Measurements from ENCODE around the gene COL6A2. TPM values are rescaled to one million over a fixed set of nuclear protein-coding genes. Genes with fewer than 3 reads are reported as not detected.

The COL6A2 gene
- total and polyA plus RNA-seq, 10 of the 15 experiments (the other 5 are each of a cell fraction or from before 2014, with no cell fraction given): 0.16 to 1.3 (median 0.34) TPM; not detected in 7

DNA sequence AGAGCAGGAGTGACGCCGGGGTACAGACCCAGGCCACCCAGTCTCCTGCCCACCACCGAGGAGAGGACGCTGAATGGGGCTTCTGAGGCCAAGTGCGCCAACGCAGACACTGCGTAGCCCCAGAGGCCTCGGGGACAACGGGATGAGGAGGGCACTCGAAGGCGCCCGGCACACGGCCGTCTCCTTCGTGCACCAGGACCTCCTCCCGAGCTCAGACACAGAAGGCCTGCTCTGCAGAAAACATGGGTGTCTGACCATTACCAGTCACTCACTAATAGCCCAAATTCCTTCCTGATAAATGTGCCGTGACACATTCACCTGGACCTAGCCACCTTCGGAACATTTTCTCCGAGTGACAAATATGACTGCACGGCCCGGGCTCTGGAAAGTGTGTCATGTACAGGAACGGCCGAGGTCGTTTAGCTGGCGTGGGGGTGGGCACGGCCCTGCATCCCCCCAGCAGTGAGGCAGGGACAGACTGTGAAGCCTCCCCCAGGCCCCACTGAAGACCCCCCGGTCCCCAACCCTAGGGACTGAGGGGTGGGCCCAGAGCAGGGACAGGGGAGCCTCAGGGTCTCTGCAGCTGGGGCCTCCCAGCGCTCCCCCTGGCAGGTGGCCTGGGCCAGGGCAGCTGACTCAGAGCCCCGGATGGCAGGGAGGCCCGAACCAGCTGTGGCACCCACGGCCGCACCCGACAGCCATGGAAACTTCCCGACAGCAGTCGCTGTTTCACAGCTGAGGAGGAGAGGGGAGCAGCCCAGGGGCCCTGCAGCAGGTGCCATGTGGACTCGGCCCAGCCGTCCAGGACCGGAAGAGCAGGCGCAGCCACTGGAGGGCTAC lies 16.7 kb upstream of the COL6A2 start:
- Histone ChIP-seq H3K36me3 (ENCODE audit: control insufficient read depth in 2 of 2, insufficient read depth in 2 of 2, low read length in 1 of 2) (no peaks in the 10 kb centered on the region), H3K9ac (ENCODE audit: control insufficient read depth, insufficient read depth, low read length) (no peak overlapping the region), H3K4me2 (ENCODE audit: control insufficient read depth, insufficient read depth) (no peak overlapping the region), H3K79me2 (ENCODE audit: control insufficient read depth, insufficient read depth, low read length) (no peaks in the 10 kb centered on the region), H2AFZ (ENCODE audit: control insufficient read depth, low read depth, low read length) (no peak overlapping the region), H4K20me1 (ENCODE audit: control insufficient read depth, insufficient read depth) (no peaks in the 10 kb centered on the region), H3K27me3 (replicated peaks in 1 of 2; ENCODE audit: control insufficient read depth in 2 of 2, insufficient read depth in 2 of 2, low read length in 1 of 2) (no peaks in the 10 kb centered on the region), H3K9me3 (replicated peaks; ENCODE audit: control insufficient read depth, insufficient read depth, low read length) (no peaks in the 10 kb centered on the region; the same call in 2 of the 3 replicates), H3K4me1 (ENCODE audit: control insufficient read depth, insufficient read depth, low read length) (no peaks in the 10 kb centered on the region), H3K27ac (ENCODE audit: control insufficient read depth, insufficient read depth) (no peak overlapping the region), H3K4me3 (no peak overlapping the region)
- no TSS peak for BruUV-seq (replicated peaks)
- intact Hi-C loops (cut with micrococcal nuclease; ENCODE audit: unreplicated experiment) (no loop called here), in situ Hi-C loops (cut with MboI) (no loop called here)
- WGBS (ENCODE audit: insufficient coverage, insufficient replicate concordance, low lambda C conversion rate, missing lambda C conversion rate): 33% methylated on average over 39 of the region's 39 CpGs
- ATAC-seq (no peak), DNase-seq (ENCODE audit: low read depth, low spot score) (no peak), FAIRE-seq (no peak)
- ChIA-PET SMC1A (ENCODE audit: uncharacterized antibody, unreplicated experiment) (no interaction called here), CTCF (no interaction called here), RAD21 (ENCODE audit: unreplicated experiment) (no interaction called here), POLR2A (no interaction called here)
- TF ChIP-seq RCOR1 (conservative IDR thresholded peaks at IDR 0.05; ENCODE audit: low read depth, low read length) (no peak), CEBPB (IDR thresholded peaks at IDR 0.05; ENCODE audit: borderline replicate concordance in 1 of 2, low read depth in 2 of 2, low read length in 2 of 2) (no peak)

DNA sequence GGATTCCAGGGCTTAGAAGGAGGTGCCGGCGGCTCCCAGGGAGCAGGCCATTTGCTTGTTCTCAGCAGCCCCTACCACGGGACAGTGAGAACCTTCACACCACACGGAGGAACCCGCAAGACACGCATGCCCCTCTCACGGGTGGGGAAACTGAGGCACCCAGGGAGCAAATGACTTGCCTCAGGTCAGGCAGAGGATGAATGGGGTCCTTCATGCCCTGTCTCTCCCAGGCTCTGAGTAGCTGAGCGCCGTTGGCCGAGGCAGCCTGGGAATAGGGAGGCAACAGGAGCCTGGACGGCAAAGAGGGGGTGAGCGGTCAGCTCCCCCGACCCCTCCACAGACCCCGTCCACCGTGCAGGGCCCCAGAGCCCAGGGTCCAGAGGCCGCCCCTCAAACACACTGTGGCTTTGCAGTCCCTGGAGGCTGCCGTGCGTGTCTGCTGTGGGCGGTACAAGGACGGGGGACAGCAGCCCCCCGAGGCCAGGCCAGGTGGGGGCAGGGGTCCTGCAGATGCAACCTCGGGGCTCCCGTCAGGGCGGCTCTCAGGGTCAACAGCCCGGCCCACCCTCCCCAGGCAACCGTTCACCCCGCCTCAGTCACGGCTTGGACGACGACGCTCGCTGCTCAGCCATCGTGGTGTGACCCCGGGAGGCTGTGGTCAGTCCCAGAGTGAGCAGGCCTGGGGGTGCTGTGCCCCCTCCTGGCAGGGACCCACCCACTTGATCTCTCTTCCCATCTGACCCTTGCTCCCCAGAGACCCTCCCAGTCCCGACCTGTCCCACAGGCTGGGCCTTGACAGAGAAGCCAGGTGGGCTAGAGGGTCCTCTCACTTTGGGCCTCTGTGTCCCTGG lies 15.8 kb upstream of the COL6A2 start:
- in situ Hi-C loops (cut with MboI): no loop called here

More for the DNA sequence above, 15.8 kb upstream of the COL6A2 start:
- intact Hi-C loops (cut with micrococcal nuclease; ENCODE audit: unreplicated experiment): no loop called here
- ChIA-PET SMC1A (ENCODE audit: uncharacterized antibody, unreplicated experiment) (no interaction called here), CTCF (no interaction called here), RAD21 (ENCODE audit: unreplicated experiment) (no interaction called here), POLR2A (interaction anchor here (0.6 kb wide), 1 partner anchor 8 kb away, joined by 3 read pairs; no protein-coding TSS in a partner anchor)
- no peak overlapping the region for H3K4me2 ChIP-seq (ENCODE audit: control insufficient read depth, insufficient read depth)
- no peaks in the 10 kb centered on the region for H3K27me3 ChIP-seq (replicated peaks in 1 of 2; ENCODE audit: control insufficient read depth in 2 of 2, insufficient read depth in 2 of 2, low read length in 1 of 2)
- no peaks in the 10 kb centered on the region; the same call in 2 of the 3 replicates for H3K9me3 ChIP-seq (replicated peaks; ENCODE audit: control insufficient read depth, insufficient read depth, low read length)
- no peaks in the 10 kb centered on the region for H3K4me1 ChIP-seq (ENCODE audit: control insufficient read depth, insufficient read depth, low read length)
- H3K27ac ChIP-seq (ENCODE audit: control insufficient read depth, insufficient read depth): no peak overlapping the region
- FAIRE-seq (no peak), DNase-seq (ENCODE audit: low read depth, low spot score) (no peak), ATAC-seq (no peak)
- H3K9ac ChIP-seq (ENCODE audit: control insufficient read depth, insufficient read depth, low read length): no peak overlapping the region
- no peaks in the 10 kb centered on the region for H3K79me2 ChIP-seq (ENCODE audit: control insufficient read depth, insufficient read depth, low read length)
- H3K36me3 ChIP-seq (ENCODE audit: control insufficient read depth in 2 of 2, insufficient read depth in 2 of 2, low read length in 1 of 2): no peaks in the 10 kb centered on the region
- no peak for TF ChIP-seq CBFB (IDR thresholded peaks at IDR 0.05; ENCODE audit: low read depth)
- TF ChIP-seq MAX (IDR thresholded peaks at IDR 0.05; ENCODE audit: low read depth, low read length): no peak
- no peak for TF ChIP-seq HDAC6 (IDR thresholded peaks at IDR 0.05; ENCODE audit: unreplicated experiment)
- no peak for TF ChIP-seq MXI1 (IDR thresholded peaks at IDR 0.05; ENCODE audit: low read depth, low read length)
- TF ChIP-seq NFIC (IDR thresholded peaks at IDR 0.05; ENCODE audit: low read depth, low read length): no peak
- no peak for TF ChIP-seq EP300 (IDR thresholded peaks at IDR 0.05; ENCODE audit: borderline replicate concordance in 1 of 2, control insufficient read depth in 1 of 2, low read depth in 2 of 2, low read length in 2 of 2)
- no peaks in the 10 kb centered on the region for H4K20me1 ChIP-seq (ENCODE audit: control insufficient read depth, insufficient read depth)
- no peak overlapping the region for H3K4me3 ChIP-seq
- no TSS peak for BruUV-seq (replicated peaks)
- H2AFZ ChIP-seq (ENCODE audit: control insufficient read depth, low read depth, low read length): no peak overlapping the region
- WGBS (ENCODE audit: insufficient coverage, insufficient replicate concordance, low lambda C conversion rate, missing lambda C conversion rate): 49% methylated on average over 34 of the region's 35 CpGs
